Measurements from ENCODE around the gene DCAF15. TPM values are rescaled to one million over a fixed set of nuclear protein-coding genes. Genes with fewer than 3 reads are reported as not detected.

DCAF15 gene
- total and polyA plus RNA-seq, 2 donors from 2014 or later: 21.9 to 35.5 TPM

- H3K4me3 ChIP-seq (ENCODE audit: low read length in 3 of 3): no peak overlapping the region
- peaks cover 0 to 25% (median 18%) of the 10 kb centered on the region in 3 donors for H3K4me1 ChIP-seq (ENCODE audit: control insufficient read depth in 2 of 3, insufficient read depth in 2 of 3, low read depth in 1 of 3, low read length in 3 of 3)
- DNase-seq (no peak), FAIRE-seq (no peak)
- H3K9me3 ChIP-seq (ENCODE audit: control insufficient read depth in 2 of 3, insufficient read depth in 1 of 3, low read length in 3 of 3): no peaks in the 10 kb centered on the region
- peaks cover 0 to 19% (median 4%) of the 10 kb centered on the region in 3 donors for H3K36me3 ChIP-seq (ENCODE audit: control insufficient read depth in 2 of 3, insufficient read depth in 3 of 3, low read length in 3 of 3)
- H3K27ac ChIP-seq (ENCODE audit: low read depth in 2 of 2, low read length in 2 of 2): no peak overlapping the region
- H3K9ac ChIP-seq (ENCODE audit: low read length in 3 of 3): no peak overlapping the region
- intact Hi-C loops (cut with DNase I): no loop called here
- no peaks in the 10 kb centered on the region for H3K27me3 ChIP-seq (ENCODE audit: control insufficient read depth, insufficient read depth, low read length)
- no peak for TF ChIP-seq CTCF (IDR thresholded peaks at IDR 0.05; ENCODE audit: borderline replicate concordance, extremely low read depth, insufficient read depth)
Measured at GRCh38 chr19:13989487-13989886, 37.2 kb downstream of the DCAF15 start.

GRCh38 chr19:13990085-13990484 is 37.8 kb downstream of the DCAF15 start:
- DNase-seq (no peak), FAIRE-seq (no peak)
- no peaks in the 10 kb centered on the region for H3K27me3 ChIP-seq (ENCODE audit: control insufficient read depth, insufficient read depth, low read length)
- intact Hi-C loops (cut with DNase I): no loop called here
- H3K9ac ChIP-seq (ENCODE audit: low read length in 3 of 3): no peak overlapping the region
- H3K27ac ChIP-seq (ENCODE audit: low read depth in 2 of 2, low read length in 2 of 2): no peak overlapping the region
- H3K36me3 ChIP-seq (ENCODE audit: control insufficient read depth in 2 of 3, insufficient read depth in 3 of 3, low read length in 3 of 3): peaks cover 0 to 19% (median 4%) of the 10 kb centered on the region in 3 donors
- H3K4me1 ChIP-seq (ENCODE audit: control insufficient read depth in 2 of 3, insufficient read depth in 2 of 3, low read depth in 1 of 3, low read length in 3 of 3): peaks cover 0 to 25% (median 18%) of the 10 kb centered on the region in 3 donors
- H3K4me3 ChIP-seq (ENCODE audit: low read length in 3 of 3): no peak overlapping the region
- no peaks in the 10 kb centered on the region for H3K9me3 ChIP-seq (ENCODE audit: control insufficient read depth in 2 of 3, insufficient read depth in 1 of 3, low read length in 3 of 3)
- no peak for TF ChIP-seq CTCF (IDR thresholded peaks at IDR 0.05; ENCODE audit: borderline replicate concordance, extremely low read depth, insufficient read depth)

- DNase-seq (no peak), FAIRE-seq (no peak)
- Histone ChIP-seq H3K4me1 (ENCODE audit: control insufficient read depth in 2 of 3, insufficient read depth in 2 of 3, low read depth in 1 of 3, low read length in 3 of 3) (peaks cover 0 to 9% (median 5%) of the 10 kb centered on the region in 3 donors), H3K4me3 (ENCODE audit: low read length in 3 of 3) (no peak overlapping the region), H3K36me3 (ENCODE audit: control insufficient read depth in 2 of 3, insufficient read depth in 3 of 3, low read length in 3 of 3) (peaks cover 0 to 19% (median 4%) of the 10 kb centered on the region in 3 donors), H3K27me3 (ENCODE audit: control insufficient read depth, insufficient read depth, low read length) (no peaks in the 10 kb centered on the region), H3K9me3 (ENCODE audit: control insufficient read depth in 2 of 3, insufficient read depth in 1 of 3, low read length in 3 of 3) (no peaks in the 10 kb centered on the region), H3K9ac (ENCODE audit: low read length in 3 of 3) (no peak overlapping the region), H3K27ac (ENCODE audit: low read depth in 2 of 2, low read length in 2 of 2) (no peak overlapping the region)
- intact Hi-C loops (cut with DNase I): no loop called here
- no peak for TF ChIP-seq CTCF (IDR thresholded peaks at IDR 0.05; ENCODE audit: borderline replicate concordance, extremely low read depth, insufficient read depth)
Measured at GRCh38 chr19:13992025-13992424, 39.7 kb downstream of the DCAF15 start.

Measured in kidney (tissue), 14 donors.